HG02642 (cell line): ENCODE data around the gene FLNC.

ENCODE experiments used
- ATAC-seq: cut with Tn5 transposase; IDR thresholded peaks from one replicate; pipeline ENCODE4 v1.9.1; 2021; ENCODE audit warnings: mild to moderate bottlenecking; ENCODE audit not compliant: unreplicated experiment, poor library complexity

Gene FLNC

GRCh38 chr7:128830231-128831177 lies at the start of gene FLNC:
Gene FLNC, plus strand, starts transcription at chr7:128830406. Its CDS starts 232 bp downstream, at chr7:128830638.
- ATAC-seq: no peak

DNA sequence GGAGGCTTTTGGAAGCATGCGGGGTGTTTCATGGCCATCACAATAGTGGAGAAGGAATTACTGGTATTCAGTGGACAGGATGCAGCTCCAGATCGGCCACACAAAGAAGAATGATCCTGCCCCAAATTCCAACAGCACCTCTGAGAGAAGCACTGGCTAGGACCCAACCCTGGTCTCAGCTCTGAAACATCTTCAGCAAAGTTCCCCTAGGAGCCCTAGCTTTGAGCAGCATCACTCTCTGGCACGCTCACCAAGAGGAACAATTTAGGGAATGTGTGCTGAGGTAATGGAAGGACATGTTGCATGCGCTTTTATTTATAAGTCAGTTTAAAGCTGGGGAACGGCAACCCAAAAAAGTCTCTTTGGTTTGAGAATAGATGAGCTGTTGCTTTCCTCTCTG lies 49.1 kb upstream of the FLNC start:
- ATAC-seq: no peak

GRCh38 chr7:128781851-128782250 lies 48.4 kb upstream of the FLNC start:
- ATAC-seq: no peak

GRCh38 chr7:128783143-128783861 lies 46.9 kb upstream of the FLNC start:
- ATAC-seq: no peak

DNA sequence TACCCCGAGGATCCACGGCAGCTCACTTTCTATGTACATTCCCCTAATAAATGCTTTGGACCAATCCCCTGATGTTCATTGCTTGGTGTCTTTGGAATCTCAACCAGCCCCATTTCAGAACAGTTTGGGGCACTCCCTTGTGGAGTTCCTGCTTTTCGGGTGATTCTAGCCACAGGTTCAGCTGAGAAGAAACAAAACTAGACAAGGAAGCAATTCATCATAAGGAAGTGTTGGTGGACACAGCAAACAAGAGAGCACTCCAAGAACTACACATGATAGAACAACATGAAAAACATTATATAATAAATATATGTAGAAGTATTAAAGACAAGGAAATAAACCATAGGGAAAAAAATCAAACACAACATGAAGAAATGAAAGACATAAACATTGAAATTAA lies 44.5 kb upstream of the FLNC start:
- ATAC-seq: no peak

DNA sequence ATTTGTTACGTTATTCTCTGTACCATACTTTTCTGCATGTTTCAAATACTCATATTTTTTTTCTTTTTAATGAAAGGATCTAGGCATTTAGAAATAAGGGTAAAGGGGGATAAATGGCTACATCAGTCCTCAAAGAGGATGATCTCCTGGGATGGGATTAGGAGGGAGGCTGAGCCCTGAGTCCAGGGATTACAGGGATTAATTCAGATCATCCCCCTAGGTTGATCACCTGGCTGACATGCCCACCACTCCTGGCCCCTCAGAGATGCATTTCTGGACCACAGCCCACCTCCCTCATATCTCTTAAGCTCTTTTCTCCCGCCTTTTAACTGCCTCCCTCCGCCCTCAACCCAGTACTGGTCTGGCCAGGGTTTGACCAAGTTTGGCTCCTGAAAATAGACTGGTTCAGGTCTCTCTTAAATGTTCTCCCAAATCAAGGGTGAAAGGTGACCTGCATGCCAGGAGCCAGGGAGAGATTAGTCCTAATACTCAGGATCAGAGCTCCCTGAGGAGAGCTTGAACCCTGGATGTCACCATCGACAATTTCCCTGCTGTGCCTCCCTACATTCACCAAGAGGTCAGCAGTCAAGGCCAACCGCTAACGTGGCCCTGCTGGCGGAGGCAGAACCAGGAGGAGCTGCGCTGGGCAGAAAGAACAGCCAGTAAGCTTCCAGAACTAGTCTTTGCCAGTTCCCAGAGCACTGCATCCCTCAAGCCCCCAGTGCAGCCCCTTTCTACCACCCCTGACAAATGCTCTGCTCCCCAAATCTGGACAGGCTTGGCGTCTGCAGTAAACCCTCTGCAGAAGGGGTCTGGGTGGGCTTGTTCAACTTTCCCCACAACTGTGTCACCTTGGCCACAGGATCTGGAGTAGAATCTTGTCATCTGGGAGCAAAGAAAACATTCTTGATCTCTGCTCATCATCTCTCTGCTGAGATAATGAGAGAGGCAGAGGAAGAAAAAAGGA lies 41.5 kb upstream of the FLNC start:
- no peak for ATAC-seq

DNA sequence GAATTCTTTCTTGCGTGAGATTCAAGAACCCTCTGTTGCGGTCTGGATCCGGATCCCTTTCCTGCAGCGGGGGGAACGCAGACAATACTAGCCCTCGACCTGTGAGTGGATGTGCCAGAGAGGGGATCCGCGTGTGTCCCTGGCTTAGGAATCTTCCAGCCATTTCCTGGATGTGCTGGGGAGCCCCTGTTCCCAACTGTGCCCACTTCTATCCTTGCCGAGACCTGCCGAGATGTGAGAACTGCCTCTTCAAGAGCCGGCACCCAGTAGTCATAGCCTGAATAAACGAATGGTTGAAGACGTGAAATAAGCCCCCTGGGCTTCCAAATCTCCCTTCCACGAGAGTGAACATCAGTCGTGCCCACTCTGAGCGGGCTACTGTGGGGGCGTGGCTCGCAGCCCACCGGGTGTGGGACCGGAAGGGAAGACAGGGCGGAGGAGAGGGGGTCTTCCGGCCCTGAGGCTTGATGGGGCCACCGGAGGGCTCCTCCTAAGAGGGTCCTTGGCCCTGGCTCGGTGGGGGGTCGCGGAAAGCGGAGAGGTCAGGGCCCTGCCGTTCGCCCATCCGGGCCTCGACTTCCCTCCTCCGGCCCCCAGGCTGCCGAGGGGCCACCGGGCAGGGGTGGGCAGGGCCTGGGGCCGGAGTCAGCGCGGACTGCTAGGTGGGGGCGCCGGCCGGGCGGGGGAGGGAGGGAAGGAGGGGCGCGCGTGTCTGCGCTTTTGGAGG lies 39.7 kb upstream of the FLNC start:
- ATAC-seq: peak; percentile 6

GRCh38 chr7:128791121-128791971 lies 38.9 kb upstream of the FLNC start, which contains the start of gene CCDC136:
Gene CCDC136, plus strand, starts transcription at chr7:128791968. Its CDS starts 444 bp downstream, at chr7:128792412.
- peak; percentile 87 for ATAC-seq

DNA sequence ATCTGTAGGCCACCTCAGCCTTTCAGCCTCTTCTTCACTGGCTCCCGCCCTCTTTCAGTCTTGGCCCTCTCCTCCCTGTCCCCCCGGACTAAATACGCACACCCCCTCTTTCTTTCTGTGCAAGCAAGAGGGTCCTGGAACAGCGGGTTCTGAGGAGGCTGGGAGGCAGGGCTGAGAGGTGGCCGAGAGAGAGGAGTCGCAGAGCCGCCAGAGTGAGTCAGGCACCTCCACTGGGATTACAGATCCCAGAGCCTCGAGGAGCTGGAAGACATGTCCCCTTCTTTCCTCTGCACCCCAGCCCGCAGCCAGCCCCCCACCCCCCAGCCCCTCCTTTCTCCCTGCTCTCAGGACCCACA lies 38.3 kb upstream of the FLNC start:
- ATAC-seq: no peak

GRCh38 chr7:128792471-128793180 lies 37.6 kb upstream of the FLNC start:
- no peak for ATAC-seq

GRCh38 chr7:128793181-128793547 lies 37.0 kb upstream of the FLNC start:
- no peak for ATAC-seq

GRCh38 chr7:128794020-128794419 lies 36.2 kb upstream of the FLNC start:
- ATAC-seq: no peak

DNA sequence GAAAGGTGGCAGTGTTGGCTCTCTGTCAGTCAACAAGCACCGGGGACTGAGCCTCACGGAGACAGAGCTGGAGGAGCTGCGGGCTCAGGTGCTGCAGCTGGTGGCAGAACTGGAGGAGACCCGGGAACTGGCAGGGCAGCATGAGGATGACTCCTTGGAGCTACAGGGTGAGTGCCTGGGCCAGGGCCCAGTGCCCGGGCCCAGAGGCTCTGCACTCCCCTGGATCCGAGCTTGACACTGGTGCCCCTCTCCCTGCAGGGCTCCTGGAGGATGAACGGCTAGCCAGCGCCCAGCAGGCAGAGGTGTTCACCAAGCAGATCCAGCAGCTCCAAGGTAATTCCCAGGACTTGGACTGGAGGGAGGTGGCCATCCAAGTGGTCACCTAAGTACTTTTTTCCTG lies 35.8 kb upstream of the FLNC start:
- ATAC-seq: no peak

DNA sequence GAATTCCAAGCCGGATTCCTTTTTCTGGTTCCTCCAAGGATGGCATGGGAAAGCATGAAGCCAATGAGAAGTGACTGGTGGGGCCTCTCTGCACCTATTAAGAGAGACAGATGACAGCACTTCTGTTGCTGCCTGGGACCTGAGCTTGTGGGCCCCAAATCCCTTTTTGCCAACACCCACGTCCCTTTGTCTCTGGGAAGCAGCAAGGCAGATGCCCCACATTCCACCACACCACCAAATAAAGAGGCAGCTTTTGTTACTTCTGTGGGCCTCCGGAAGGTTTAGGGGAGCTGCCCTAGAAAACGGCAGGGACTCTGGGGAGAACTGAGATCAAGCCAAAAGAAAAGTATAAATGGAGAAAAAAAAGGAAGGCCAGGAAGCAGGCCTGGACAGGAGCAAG lies 35.1 kb upstream of the FLNC start:
- ATAC-seq: no peak

- ATAC-seq: no peak
These were observed 33.9 kb upstream of the FLNC start for GRCh38 chr7:128796327-128796726.

GRCh38 chr7:128799451-128799850 lies 30.8 kb upstream of the FLNC start:
- no peak for ATAC-seq

DNA sequence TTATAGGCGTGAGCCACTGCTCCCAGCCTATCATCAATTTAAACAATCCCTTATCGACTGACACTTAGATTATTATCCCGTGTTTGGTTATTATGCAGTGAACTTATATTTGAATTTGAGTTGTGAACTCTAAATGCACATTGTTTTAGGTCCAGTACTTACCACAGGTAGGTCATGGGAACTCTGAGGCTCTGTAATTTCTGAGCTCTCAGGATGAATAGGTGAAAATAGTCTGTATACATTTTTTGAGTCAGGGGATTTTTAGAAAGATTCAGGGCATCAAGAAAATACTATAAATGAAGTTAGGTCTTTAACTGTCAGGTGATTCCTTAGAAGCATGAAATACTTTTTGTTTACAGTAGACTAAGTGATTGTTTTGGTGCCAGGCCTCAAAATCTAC lies 29.6 kb upstream of the FLNC start:
- ATAC-seq: no peak

DNA sequence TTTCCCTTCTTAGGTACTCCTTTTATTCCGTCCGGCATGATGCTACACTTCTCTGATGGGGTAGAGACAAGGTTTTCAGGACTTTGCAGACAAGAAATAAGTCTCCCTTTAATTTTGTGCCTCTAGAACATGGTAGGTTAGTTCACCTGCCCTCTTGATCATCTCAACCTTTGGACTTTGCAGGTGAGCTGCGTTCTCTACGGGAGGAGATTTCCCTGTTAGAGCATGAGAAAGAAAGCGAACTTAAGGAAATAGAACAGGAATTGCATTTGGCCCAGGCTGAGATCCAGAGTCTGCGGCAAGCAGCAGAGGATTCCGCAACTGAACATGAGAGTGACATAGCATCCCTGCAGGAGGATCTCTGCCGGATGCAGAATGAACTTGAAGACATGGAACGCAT lies 29.2 kb upstream of the FLNC start:
- no peak for ATAC-seq
